ENCODE measurements around the gene CACNA2D2.
A peak's percentile ranks its signal among the peaks of the same experiment; 100 is the strongest.

CACNA2D2 gene

GRCh38 chr3:50327129-50327528 lies 176.3 kb downstream of the CACNA2D2 start:
- DNase-seq (ENCODE audit: low read depth in 2 of 2), result no peak

GRCh38 chr3:50326182-50326541 lies 177.3 kb downstream of the CACNA2D2 start:
- DNase-seq (ENCODE audit: low read depth in 2 of 2), result no peak

GRCh38 chr3:50325497-50326181 lies 177.8 kb downstream of the CACNA2D2 start:
- DNase-seq (ENCODE audit: low read depth in 2 of 2), result no peak

GRCh38 chr3:50325113-50325480 lies 178.3 kb downstream of the CACNA2D2 start:
- DNase-seq (ENCODE audit: low read depth in 2 of 2), result no peak

- DNase-seq (ENCODE audit: low read depth in 2 of 2), result no peak
These were observed 178.9 kb downstream of the CACNA2D2 start for GRCh38 chr3:50324351-50325112.

GRCh38 chr3:50323614-50324199 lies 179.7 kb downstream of the CACNA2D2 start:
- no peak for DNase-seq (ENCODE audit: low read depth in 2 of 2)

- no peak for DNase-seq (ENCODE audit: low read depth in 2 of 2)
These were observed 180.3 kb downstream of the CACNA2D2 start for GRCh38 chr3:50323092-50323600.

- DNase-seq (ENCODE audit: low read depth in 2 of 2), result no peak
These were observed 180.9 kb downstream of the CACNA2D2 start, which contains the start of gene HYAL2 for GRCh38 chr3:50322386-50323091. Gene HYAL2, minus strand, starts transcription at chr3:50322745. Its CDS starts 2,256 bp downstream, at chr3:50320489.

GRCh38 chr3:50322115-50322385 lies 181.4 kb downstream of the CACNA2D2 start:
- DNase-seq (ENCODE audit: low read depth in 2 of 2), result no peak

GRCh38 chr3:50321336-50322114 lies 181.9 kb downstream of the CACNA2D2 start:
- DNase-seq (ENCODE audit: low read depth in 2 of 2), result peak; percentile 75 to 78

- no peak for DNase-seq (ENCODE audit: low read depth in 2 of 2)
These were observed 182.5 kb downstream of the CACNA2D2 start for GRCh38 chr3:50320853-50321335.

GRCh38 chr3:50319894-50320625 lies 183.4 kb downstream of the CACNA2D2 start:
- no peak for DNase-seq (ENCODE audit: low read depth in 2 of 2)

GRCh38 chr3:50319181-50319893 lies 184.1 kb downstream of the CACNA2D2 start:
- DNase-seq (ENCODE audit: low read depth in 2 of 2), result no peak

- DNase-seq (ENCODE audit: low read depth in 2 of 2), result no peak
These were observed 184.8 kb downstream of the CACNA2D2 start for GRCh38 chr3:50318615-50319014.

GRCh38 chr3:50318163-50318562 lies 185.3 kb downstream of the CACNA2D2 start:
- no peak for DNase-seq (ENCODE audit: low read depth in 2 of 2)

GRCh38 chr3:50317300-50317699 lies 186.1 kb downstream of the CACNA2D2 start:
- DNase-seq (ENCODE audit: low read depth in 2 of 2), result no peak

GRCh38 chr3:50316657-50317242 lies 186.7 kb downstream of the CACNA2D2 start:
- DNase-seq (ENCODE audit: low read depth in 2 of 2), result no peak

GRCh38 chr3:50314816-50315215 lies 188.6 kb downstream of the CACNA2D2 start:
- DNase-seq (ENCODE audit: low read depth in 2 of 2), result no peak

- no peak for DNase-seq (ENCODE audit: low read depth in 2 of 2)
These were observed 189.1 kb downstream of the CACNA2D2 start for GRCh38 chr3:50314342-50314741.

Measured in fibroblast of skin of left quadriceps (primary cell).